Measurements from ENCODE around the gene VSIG8.

DNA sequence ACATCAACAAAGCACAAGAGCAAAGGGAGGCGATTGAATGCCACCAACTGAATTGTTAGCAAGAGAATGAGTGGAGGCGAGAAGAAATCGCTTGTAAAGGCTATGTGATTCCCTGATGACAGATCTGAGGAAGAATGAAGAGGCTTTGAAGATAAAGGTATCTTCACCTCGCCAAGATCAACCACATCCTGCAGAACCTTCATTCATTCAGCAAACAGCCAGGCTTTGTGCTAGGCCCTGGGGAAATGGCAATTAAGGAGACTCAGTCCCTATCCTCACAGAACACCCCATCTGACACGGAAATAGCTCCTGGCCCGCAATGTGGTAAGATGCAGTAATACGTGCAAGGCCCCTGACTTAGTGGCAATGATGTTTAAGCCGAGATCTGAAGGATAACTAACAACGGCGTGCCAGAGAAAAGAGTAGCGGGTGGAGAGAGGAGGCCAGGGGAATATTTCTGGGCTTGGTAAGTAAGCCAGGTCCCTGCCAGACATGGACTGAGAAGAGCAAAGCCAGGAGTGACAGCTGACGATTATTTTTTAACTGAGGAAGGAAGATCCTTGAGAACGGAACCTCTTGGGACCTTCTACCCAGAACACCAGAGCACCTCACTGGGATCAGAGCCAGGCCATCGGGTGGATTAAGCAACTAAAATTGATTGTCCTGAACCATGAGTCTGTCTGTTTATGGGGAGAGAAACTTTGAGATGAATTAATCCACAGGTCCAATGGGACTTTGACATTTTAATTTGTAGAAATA is 4.6 kb upstream of the VSIG8 start:
- TF ChIP-seq, protein P1, sequence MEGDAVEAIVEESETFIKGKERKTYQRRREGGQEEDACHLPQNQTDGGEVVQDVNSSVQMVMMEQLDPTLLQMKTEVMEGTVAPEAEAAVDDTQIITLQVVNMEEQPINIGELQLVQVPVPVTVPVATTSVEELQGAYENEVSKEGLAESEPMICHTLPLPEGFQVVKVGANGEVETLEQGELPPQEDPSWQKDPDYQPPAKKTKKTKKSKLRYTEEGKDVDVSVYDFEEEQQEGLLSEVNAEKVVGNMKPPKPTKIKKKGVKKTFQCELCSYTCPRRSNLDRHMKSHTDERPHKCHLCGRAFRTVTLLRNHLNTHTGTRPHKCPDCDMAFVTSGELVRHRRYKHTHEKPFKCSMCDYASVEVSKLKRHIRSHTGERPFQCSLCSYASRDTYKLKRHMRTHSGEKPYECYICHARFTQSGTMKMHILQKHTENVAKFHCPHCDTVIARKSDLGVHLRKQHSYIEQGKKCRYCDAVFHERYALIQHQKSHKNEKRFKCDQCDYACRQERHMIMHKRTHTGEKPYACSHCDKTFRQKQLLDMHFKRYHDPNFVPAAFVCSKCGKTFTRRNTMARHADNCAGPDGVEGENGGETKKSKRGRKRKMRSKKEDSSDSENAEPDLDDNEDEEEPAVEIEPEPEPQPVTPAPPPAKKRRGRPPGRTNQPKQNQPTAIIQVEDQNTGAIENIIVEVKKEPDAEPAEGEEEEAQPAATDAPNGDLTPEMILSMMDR (conservative IDR thresholded peaks at IDR 0.05 in 1 of 2, IDR thresholded peaks at IDR 0.05 in 1 of 2; ENCODE audit: low read depth in 1 of 2, low read length in 2 of 2): no peak
- no peak for TF ChIP-seq EZH2 (IDR thresholded peaks at IDR 0.05; ENCODE audit: low read length, missing control alignments)
